Measurements from ENCODE around the gene FTO.

FTO gene

GRCh38 chr16:53967572-53967971, 263.6 kb downstream of the FTO start:
- DNase-seq (ENCODE audit: low spot score): no peak

DNA sequence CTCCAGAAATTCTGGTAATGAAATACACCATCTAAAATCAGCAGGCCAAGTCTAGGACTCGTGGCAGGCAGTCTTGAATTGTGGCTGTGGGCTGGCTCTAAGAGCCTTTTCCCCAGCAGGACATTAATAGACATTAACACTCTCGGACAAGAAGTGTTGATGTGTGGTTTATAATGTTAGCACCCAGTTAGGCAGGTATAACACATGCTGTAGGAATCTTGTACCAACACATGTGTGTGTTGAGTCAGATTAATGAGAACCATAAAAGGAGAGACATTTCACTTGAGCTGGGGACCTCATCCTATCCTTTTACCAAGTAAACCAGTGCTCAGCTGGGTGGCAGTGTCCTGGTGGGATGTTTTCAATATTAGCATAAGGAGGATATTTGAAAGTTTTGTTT, 264.5 kb downstream of the FTO start:
- DNase-seq (ENCODE audit: low spot score): no peak

- DNase-seq (ENCODE audit: low spot score): no peak
Measured at GRCh38 chr16:53968896-53969295, 264.9 kb downstream of the FTO start.

- no peak for DNase-seq (ENCODE audit: low spot score)
Measured at GRCh38 chr16:53971616-53972015, 267.7 kb downstream of the FTO start.

DNA sequence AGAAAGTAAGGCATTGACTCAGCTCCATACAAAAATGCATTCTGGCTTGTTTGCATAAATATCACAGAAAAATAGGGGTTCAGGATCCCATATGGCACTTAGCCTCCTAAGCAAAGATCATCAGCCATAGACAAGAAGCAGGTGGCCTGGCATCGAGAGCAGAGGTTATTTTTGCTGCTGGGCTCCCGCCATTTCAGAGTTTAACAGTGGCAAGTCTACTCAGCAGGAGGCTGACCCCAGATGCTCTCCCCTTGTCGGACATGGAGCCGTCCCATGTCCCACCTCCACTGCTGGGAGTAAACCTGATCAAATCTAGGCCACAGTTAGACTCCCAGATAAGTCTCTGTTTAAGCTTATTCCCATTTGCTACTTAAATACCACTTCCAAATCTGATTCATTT, 269.1 kb downstream of the FTO start:
- DNase-seq (ENCODE audit: low spot score): no peak

GRCh38 chr16:53974484-53975080, 270.6 kb downstream of the FTO start:
- DNase-seq (ENCODE audit: low spot score): no peak

DNA sequence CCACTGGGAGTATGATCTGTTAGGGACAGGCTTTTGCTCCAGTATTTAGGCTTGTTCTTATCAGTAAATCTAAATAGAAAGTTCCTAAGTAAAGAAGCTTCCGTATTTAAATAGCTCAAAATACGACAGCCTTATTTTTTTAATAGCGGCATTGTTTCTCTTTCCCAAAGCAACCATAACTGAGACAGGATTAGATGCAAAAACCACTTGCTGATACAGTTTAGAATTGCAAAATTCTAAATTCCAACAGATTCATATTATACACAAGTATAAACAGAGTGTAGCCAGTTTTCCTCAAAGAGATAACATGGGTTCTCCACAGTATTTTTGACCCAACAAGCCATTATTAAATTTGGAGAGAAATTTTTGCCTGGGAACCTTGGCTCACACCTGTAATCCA, 276.7 kb downstream of the FTO start:
- DNase-seq (ENCODE audit: low spot score): no peak

DNA sequence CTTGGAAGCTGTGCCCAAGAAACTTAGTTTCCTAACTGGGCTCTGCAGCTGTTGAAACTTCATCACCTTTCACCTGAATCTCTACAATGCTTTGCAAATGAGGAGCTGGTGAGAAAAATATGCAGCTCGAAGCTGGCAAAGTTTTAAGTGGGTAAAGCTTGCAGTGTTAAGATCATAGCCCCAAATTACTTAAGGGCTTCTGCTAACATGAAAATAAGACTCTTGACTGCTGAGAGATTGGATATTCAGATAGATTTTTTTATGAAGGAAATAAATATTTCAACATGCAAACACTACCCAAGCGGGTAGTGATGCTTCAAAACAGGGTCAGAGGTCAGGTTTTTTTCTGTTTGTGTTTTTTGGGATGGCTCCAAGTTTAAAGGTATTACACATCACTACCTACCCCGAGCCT, 278.7 kb downstream of the FTO start:
- no peak for DNase-seq (ENCODE audit: low spot score)

GRCh38 chr16:53984936-53985335, 281.0 kb downstream of the FTO start:
- no peak for DNase-seq (ENCODE audit: low spot score)

- DNase-seq (ENCODE audit: low spot score): no peak
Measured at GRCh38 chr16:53985861-53986260, 281.9 kb downstream of the FTO start.

GRCh38 chr16:53986793-53987192, 282.8 kb downstream of the FTO start:
- no peak for DNase-seq (ENCODE audit: low spot score)

GRCh38 chr16:53988136-53988535, 284.2 kb downstream of the FTO start:
- no peak for DNase-seq (ENCODE audit: low spot score)

DNA sequence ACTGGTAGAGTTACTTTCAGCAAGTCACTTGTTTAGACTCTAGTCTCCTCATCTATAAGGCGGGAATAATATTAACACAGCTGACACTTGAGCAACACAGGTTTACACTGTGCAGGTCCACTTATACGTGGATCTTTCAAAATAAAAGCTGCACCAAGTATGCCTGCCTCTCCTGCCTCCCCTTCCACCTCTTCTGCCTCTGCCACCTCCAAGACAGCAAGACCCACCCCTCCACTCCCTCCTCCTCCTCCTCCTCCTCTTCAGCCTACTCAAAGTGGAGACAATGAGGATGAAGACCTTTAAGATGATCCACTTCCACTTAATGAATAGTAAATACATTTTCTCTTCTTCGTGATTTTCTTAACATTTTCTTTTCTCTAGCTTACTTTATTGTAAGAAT, 285.6 kb downstream of the FTO start:
- no peak for DNase-seq (ENCODE audit: low spot score)

DNA sequence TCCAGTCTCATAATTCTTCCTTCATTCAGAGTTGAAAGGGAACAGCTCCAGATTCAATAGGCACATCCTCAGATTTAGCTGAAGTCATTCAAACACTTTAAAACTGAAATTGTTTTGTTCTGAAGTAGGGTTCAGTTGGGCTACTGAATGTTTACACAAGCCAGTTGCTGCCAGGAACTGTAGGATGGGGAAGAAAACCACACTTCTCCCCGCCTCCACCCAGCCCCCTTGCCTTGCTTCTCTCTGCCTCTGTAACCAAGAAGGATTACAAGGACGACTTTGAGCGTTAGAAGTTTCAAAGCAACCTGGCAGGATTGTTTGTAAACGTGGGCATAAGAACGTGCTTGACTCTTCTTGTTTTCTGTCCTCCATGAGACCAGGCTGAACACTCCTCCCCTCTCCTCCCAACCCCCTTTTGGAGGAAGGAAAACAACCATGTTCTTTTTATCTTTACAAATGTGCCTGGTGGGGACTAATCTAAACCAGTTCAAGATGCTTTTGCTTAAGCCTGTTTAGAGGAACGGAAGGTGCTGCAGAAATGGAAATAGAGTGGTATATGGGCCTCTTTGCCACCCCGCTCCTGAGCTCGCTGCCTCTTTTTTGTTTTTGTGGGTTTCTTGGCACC, 287.9 kb downstream of the FTO start:
- no peak for DNase-seq (ENCODE audit: low spot score)

DNA sequence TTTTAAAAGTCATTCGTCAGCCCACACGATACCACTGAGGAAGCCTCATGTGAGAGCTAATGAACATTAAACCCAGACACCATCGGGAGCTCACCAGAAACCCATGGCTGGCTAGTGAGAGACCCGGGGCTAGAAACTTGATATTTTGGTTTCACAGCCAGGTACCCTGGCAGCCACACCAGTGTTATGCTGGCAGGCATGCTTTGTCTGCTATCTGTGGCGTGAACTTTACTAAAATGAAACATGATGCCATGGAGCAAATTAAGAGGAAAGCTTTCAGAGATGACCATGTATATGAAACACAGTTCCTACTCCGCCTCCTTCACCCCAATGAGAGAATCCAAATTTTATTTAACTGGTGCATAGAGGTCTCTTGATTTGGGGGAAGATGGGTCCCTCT, 291.4 kb downstream of the FTO start:
- no peak for DNase-seq (ENCODE audit: low spot score)

GRCh38 chr16:53996961-53997360, 293.0 kb downstream of the FTO start:
- no peak for DNase-seq (ENCODE audit: low spot score)

DNA sequence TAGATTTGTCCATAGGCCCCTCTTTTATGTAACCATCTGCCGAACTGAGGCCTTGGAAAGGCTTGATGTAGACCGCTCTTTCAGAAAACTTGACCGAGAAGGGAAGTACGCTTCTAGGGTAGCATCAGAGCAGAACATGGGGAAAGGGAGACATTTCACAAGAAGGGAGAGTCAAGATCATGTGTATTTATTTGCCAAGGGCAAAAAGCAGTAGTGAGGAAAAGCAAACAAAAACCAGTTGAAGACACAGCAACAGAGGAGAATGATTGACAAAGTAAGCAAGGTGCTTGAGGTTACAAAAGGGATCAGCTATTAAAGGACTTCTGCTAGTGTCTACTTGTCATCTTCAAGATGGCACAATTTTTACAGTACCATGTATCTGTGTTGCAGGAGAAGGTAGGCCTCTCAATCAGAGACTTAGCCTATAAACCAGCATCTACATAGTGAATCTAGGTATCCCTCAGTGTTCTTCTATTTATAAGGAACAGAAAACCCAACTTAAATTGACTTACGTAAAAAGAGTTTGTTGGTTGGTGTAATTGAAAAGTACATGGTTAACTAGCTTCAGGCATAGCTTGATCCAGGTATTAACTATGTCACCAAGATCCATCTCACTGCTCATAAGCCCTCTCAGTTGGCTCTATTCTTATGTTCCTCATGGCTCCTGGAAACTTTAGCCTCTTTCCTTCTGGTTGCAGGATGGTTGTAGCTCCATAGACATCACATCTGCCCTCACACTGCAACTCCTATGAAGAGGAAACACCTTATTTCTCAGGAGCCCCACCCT, 294.3 kb downstream of the FTO start:
- DNase-seq (ENCODE audit: low spot score): no peak

- no peak for DNase-seq (ENCODE audit: low spot score)
Measured at GRCh38 chr16:53998966-53999522, 295.1 kb downstream of the FTO start.

- DNase-seq (ENCODE audit: low spot score): no peak
Measured at GRCh38 chr16:53999841-54000240, 295.9 kb downstream of the FTO start.

- no peak for DNase-seq (ENCODE audit: low spot score)
Measured at GRCh38 chr16:54000361-54000760, 296.4 kb downstream of the FTO start.

DNA sequence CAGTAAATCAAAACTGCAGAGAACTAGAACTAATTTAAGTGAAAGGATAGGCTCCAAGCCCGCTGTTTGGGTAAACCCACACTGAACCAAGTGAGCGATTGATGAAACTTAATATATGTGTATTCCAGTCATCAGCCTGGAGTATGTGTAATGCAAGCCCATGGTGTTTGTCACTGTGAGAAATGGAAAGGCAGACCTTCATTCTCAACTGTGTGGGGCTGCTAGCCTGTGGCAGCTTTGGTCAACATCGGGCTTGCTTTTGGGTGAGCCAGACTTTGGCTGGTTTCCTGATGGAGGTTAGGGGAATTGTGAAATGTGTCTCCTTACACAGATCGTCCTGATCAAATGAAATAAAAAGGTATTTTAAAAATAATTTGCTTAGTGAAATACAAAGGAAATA, 302.7 kb downstream of the FTO start:
- no peak for DNase-seq (ENCODE audit: low spot score)

DNA sequence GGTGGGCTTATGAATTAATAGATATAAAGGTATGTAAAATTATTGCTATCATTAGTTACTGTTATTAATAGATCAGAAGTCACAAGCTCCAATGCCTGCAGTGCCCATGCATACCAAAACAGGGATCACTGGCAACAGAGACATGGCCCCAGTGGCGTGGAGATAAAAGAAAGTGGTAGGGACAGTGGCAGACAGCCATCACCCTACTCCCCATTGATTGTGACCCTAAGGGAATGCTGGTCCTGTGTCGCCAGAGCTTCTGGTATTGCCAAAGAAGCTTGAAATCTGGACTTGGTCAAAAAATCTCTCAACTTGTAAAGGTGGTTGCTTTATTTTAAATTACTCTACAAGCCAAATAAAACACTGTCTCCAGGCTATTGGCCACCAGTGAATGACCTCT, 303.5 kb downstream of the FTO start:
- no peak for DNase-seq (ENCODE audit: low spot score)

Measured in globus pallidus (tissue), 1 donor.